ENCODE data around the gene NPDC1.
"Not testable (repeated sequence)": the region's sequence is repeated elsewhere in the genome, so short reads cannot be mapped to it uniquely, and the experiment has no call there.

Gene NPDC1

DNA sequence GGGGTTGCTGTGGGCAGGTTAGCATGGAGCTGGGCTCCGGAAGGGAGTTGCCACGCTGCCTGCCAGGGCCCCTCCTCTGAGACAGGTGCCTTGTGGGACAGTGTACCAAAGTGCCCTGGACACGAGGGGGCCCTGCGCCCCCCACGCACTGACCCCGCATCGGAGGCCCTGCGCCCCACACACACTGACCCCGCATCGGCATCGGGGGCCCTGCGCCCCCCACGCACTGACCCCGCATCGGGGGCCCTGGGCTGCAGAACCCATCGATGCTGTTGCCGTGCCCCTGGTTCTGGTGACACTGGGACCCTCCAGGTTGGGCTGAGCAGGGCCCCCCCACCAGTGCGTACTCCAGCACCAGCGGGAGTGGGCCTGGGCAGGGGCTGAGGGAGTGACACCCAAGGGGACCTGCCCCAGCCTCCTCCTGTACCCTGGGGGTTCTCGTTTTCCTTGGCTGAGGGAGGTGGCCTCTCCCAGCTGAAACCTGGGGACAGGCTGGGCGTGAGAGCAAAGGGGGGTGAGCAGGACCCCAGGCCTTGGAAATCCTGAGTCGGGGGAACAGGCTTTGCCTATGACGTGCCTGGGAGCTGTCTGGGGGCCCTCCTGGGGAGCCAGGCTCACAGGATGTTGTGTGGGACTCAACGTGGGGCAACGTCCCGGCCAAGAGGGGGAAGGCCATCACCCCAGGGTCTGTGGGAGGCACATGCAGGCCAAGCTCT lies 17.5 kb upstream of the NPDC1 start:
- Histone ChIP-seq H3K4me3 (ENCODE audit: low read depth, low read length) (no peak overlapping the region), H3K27me3 (ENCODE audit: control insufficient read depth, insufficient read depth, low read length) (no peaks in the 10 kb centered on the region), H3K9me3 (ENCODE audit: control insufficient read depth, low read length) (no peaks in the 10 kb centered on the region), H3K79me2 (no peaks in the 10 kb centered on the region), H3K4me1 (no peaks in the 10 kb centered on the region), H3K9ac (no peak overlapping the region), H3K4me2 (ENCODE audit: low read length) (no peak overlapping the region), H2AFZ (no peak overlapping the region), H3K36me3 (ENCODE audit: control insufficient read depth, insufficient read depth, low read length) (no peaks in the 10 kb centered on the region), H3K27ac (no peak overlapping the region)
- TF ChIP-seq, protein P1, sequence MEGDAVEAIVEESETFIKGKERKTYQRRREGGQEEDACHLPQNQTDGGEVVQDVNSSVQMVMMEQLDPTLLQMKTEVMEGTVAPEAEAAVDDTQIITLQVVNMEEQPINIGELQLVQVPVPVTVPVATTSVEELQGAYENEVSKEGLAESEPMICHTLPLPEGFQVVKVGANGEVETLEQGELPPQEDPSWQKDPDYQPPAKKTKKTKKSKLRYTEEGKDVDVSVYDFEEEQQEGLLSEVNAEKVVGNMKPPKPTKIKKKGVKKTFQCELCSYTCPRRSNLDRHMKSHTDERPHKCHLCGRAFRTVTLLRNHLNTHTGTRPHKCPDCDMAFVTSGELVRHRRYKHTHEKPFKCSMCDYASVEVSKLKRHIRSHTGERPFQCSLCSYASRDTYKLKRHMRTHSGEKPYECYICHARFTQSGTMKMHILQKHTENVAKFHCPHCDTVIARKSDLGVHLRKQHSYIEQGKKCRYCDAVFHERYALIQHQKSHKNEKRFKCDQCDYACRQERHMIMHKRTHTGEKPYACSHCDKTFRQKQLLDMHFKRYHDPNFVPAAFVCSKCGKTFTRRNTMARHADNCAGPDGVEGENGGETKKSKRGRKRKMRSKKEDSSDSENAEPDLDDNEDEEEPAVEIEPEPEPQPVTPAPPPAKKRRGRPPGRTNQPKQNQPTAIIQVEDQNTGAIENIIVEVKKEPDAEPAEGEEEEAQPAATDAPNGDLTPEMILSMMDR (IDR thresholded peaks at IDR 0.05): no peak

DNA sequence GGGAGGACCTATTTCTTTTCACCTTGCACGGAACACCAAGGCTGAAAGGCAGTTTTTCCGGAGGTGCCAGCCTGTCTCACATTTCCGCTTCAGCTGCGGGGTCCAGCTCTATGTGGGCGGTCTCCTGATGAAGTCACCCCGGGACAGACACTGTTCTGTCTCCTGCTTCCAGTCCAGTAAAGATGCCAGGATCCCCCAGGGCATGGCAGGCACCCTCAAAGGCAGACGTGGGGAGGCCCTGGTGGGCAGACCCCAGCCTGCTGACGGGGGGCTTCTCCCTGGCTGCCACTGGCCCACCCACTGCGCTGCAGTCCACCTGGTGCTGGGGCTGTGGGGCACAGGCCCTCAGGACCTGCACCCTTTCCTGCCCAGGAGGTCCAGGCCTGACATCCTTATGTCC lies 16.8 kb upstream of the NPDC1 start:
- H3K9me3 ChIP-seq (ENCODE audit: control insufficient read depth, low read length); H3K4me3 ChIP-seq (ENCODE audit: low read depth, low read length); H3K4me2 ChIP-seq (ENCODE audit: low read length); H2AFZ ChIP-seq; H3K27ac ChIP-seq; H3K9ac ChIP-seq; H3K4me1 ChIP-seq; H3K27me3 ChIP-seq (ENCODE audit: control insufficient read depth, insufficient read depth, low read length); H3K79me2 ChIP-seq; H3K36me3 ChIP-seq (ENCODE audit: control insufficient read depth, insufficient read depth, low read length): not testable (repeated sequence)

DNA sequence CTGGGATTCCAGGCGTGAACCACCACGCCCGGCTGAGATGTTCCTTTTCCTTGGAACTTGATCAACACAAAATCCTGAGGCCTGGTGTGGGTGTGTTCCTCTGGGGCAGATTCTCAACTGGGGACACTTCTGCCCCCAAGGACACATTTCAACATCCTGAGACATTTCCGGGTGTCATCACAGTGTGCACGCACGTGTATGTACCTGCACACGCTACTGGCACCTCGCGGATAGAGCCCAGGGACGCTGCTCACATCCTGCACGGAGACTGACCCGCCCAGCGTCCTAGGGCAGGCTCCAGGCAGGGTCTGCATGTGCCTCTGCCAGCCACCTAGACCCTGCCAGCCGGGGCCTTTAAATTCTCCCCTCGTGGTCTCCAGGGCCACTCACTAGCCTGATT lies 16.4 kb upstream of the NPDC1 start:
- H3K4me2 ChIP-seq (ENCODE audit: low read length): no peak overlapping the region
- no peak overlapping the region for H3K9ac ChIP-seq
- no peak overlapping the region for H3K4me3 ChIP-seq (ENCODE audit: low read depth, low read length)
- H2AFZ ChIP-seq: no peak overlapping the region
- no peaks in the 10 kb centered on the region for H3K4me1 ChIP-seq
- no peaks in the 10 kb centered on the region for H3K9me3 ChIP-seq (ENCODE audit: control insufficient read depth, low read length)
- H3K27ac ChIP-seq: no peak overlapping the region
- H3K27me3 ChIP-seq (ENCODE audit: control insufficient read depth, insufficient read depth, low read length): no peaks in the 10 kb centered on the region
- no peaks in the 10 kb centered on the region for H3K36me3 ChIP-seq (ENCODE audit: control insufficient read depth, insufficient read depth, low read length)
- no peaks in the 10 kb centered on the region for H3K79me2 ChIP-seq
- TF ChIP-seq, protein P1 (IDR thresholded peaks at IDR 0.05): no peak

DNA sequence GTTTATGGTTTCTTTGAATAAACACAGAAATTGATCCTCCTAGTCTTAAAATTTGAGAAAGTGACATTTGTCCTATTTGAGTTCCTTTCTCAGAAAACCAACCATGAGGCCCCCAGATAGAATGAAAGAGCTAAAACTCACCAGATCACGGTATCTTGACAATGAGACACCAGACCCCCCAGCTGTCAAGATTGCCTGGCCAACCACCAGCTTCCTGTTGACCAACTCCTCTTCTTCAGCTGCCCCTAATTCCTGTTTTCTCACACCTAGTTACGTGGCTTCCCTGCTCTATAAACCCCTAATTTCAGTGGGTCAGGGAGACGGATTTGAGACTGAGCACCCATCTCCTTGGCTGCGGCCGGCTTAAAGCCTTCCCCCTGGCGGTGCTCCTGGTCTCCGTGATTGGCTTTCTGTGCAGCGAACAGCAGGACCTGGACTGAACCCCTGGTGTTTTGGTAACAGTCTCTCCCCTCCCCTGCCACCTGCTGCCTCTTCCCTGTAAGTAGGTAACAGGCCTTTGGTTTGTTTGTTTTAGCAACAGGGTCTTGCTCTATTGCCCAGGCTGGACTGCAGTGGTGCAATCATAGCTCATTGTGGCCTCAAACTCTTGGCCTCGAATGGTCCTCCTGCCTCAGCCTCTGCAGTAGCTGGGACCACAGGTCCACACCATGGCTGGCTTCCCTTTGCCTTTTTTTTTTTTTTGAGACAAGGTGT lies 12.7 kb upstream of the NPDC1 start:
- TF ChIP-seq, protein P1 (IDR thresholded peaks at IDR 0.05): no peak
- no peak overlapping the region for H3K27ac ChIP-seq
- no peaks in the 10 kb centered on the region for H3K36me3 ChIP-seq (ENCODE audit: control insufficient read depth, insufficient read depth, low read length)
- no peak overlapping the region for H3K9ac ChIP-seq
- no peak overlapping the region for H2AFZ ChIP-seq
- no peak overlapping the region for H3K4me3 ChIP-seq (ENCODE audit: low read depth, low read length)
- no peaks in the 10 kb centered on the region for H3K79me2 ChIP-seq
- no peaks in the 10 kb centered on the region for H3K27me3 ChIP-seq (ENCODE audit: control insufficient read depth, insufficient read depth, low read length)
- H3K9me3 ChIP-seq (ENCODE audit: control insufficient read depth, low read length): no peaks in the 10 kb centered on the region
- H3K4me1 ChIP-seq: no peaks in the 10 kb centered on the region
- no peak overlapping the region for H3K4me2 ChIP-seq (ENCODE audit: low read length)

DNA sequence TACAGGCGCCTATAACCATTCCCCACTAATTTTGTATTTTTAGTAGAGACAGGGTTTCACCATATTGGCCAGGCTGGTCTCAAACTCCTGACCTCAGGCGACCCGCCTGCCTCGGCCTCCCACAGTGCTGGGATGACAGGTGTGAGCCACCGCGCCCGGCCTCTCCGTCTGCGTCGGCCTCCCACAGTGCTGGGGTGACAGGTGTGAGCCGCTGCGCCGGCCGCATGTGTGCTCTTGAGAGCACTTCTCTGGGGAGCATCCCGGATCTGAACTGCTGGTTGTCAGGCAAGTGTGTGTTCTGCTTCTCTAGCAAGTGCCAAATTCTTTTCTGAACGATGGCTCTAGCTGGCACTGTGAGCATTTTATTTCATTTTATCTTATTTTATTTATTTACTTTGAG lies 11.6 kb upstream of the NPDC1 start:
- H3K4me2 ChIP-seq (ENCODE audit: low read length): no peak overlapping the region
- no peaks in the 10 kb centered on the region for H3K4me1 ChIP-seq
- no peaks in the 10 kb centered on the region for H3K79me2 ChIP-seq

More for the DNA sequence above, 11.6 kb upstream of the NPDC1 start:
- no peak overlapping the region for H3K4me3 ChIP-seq (ENCODE audit: low read depth, low read length)
- no peaks in the 10 kb centered on the region for H3K27me3 ChIP-seq (ENCODE audit: control insufficient read depth, insufficient read depth, low read length)
- no peak overlapping the region for H3K9ac ChIP-seq
- no peak overlapping the region for H2AFZ ChIP-seq
- H3K36me3 ChIP-seq (ENCODE audit: control insufficient read depth, insufficient read depth, low read length): no peaks in the 10 kb centered on the region
- TF ChIP-seq, protein P1 (IDR thresholded peaks at IDR 0.05): no peak
- no peak overlapping the region for H3K27ac ChIP-seq
- no peaks in the 10 kb centered on the region for H3K9me3 ChIP-seq (ENCODE audit: control insufficient read depth, low read length)
